Keratinocyte (primary cell): ENCODE measurements around the gene PRR14. TPM values are rescaled to one million over a fixed set of nuclear protein-coding genes. Genes with fewer than 3 reads are reported as not detected.

Experiments
- DNase-seq: peaks from one replicate; pipeline ENCODE4 v3.0.0-alpha.2; 2011; ENCODE audit warnings: low read depth, missing footprints, low spot score
- FAIRE-seq: peaks from 2 replicates; lab custom pipeline; 2011; peaks lifted over from hg19 to GRCh38; lab: Jason Lieb, UNC
- H2AFZ ChIP-seq: 2 replicates; pipeline ENCODE4 v1.6.0; 2012; ENCODE audit warnings: low read length, control low read depth, inconsistent platforms; ENCODE audit not compliant: control insufficient read depth
- H3K27ac ChIP-seq: 2 replicates; pipeline ENCODE4 v1.5.1; 2011; ENCODE audit warnings: low read length; ENCODE audit not compliant: control insufficient read depth, insufficient read depth
- H3K27me3 ChIP-seq: 3 replicates; pipeline ENCODE4 v1.6.0; 2011; ENCODE audit warnings: low read length; ENCODE audit not compliant: control insufficient read depth, insufficient read depth; ENCODE audit errors: extremely low read depth
- H3K36me3 ChIP-seq, 2 experiments: 2 replicates in 1 of 2; 3 replicates in 1 of 2; pipeline ENCODE4 v1.5.1; 2011; ENCODE audit warnings: low read length in 2 of 2, mild to moderate bottlenecking in 1 of 2; ENCODE audit not compliant: control insufficient read depth in 2 of 2, insufficient read depth in 2 of 2; ENCODE audit errors: extremely low read depth in 1 of 2
- H3K4me1 ChIP-seq: 3 replicates; pipeline ENCODE4 v1.5.1; 2011; ENCODE audit warnings: low read length; ENCODE audit not compliant: control insufficient read depth, insufficient read depth; ENCODE audit errors: extremely low read depth
- H3K4me2 ChIP-seq: 3 replicates; pipeline ENCODE4 v1.6.0; 2011; ENCODE audit warnings: low read depth, low read length; ENCODE audit not compliant: control insufficient read depth, insufficient read depth; ENCODE audit errors: extremely low read depth
- H3K4me3 ChIP-seq, 3 experiments: fragments of 200-600 bp in 1 of 3; sonication (generic) in 1 of 3; 2 replicates in 2 of 3; 3 replicates in 1 of 3; pipeline ENCODE4 v1.5.1; 2011 to 2016; ENCODE audit warnings: low read length in 3 of 3, mild to moderate bottlenecking in 3 of 3, control low read depth in 2 of 3, inconsistent platforms in 1 of 3, low read depth in 1 of 3, mixed read lengths in 1 of 3, mixed run types in 1 of 3, moderate library complexity in 1 of 3; ENCODE audit not compliant: control insufficient read depth in 2 of 3, insufficient read depth in 2 of 3; ENCODE audit errors: extremely low read depth in 1 of 3
- H3K79me2 ChIP-seq: 2 replicates; pipeline ENCODE4 v1.6.0; 2012; ENCODE audit warnings: low read length; ENCODE audit not compliant: control insufficient read depth, insufficient read depth
- H3K9ac ChIP-seq: 3 replicates; pipeline ENCODE4 v1.6.0; 2011; ENCODE audit warnings: low read length; ENCODE audit not compliant: control insufficient read depth, insufficient read depth; ENCODE audit errors: extremely low read depth
- H3K9me1 ChIP-seq: 3 replicates; pipeline ENCODE4 v1.6.0; 2011; ENCODE audit warnings: low read length; ENCODE audit not compliant: control insufficient read depth, insufficient read depth; ENCODE audit errors: extremely low read depth
- H3K9me3 ChIP-seq: 2 replicates; pipeline ENCODE4 v1.5.1; 2012; ENCODE audit warnings: low read depth, low read length; ENCODE audit not compliant: control insufficient read depth
- H4K20me1 ChIP-seq: 3 replicates; pipeline ENCODE4 v1.6.0; 2011; ENCODE audit warnings: low read length; ENCODE audit not compliant: control insufficient read depth, insufficient read depth; ENCODE audit errors: extremely low read depth
- CTCF ChIP-seq, 3 experiments: IDR thresholded peaks in 1 of 3; conservative IDR thresholded peaks in 1 of 3; optimal IDR thresholded peaks in 1 of 3; 2 replicates in 2 of 3; 3 replicates in 1 of 3; pipeline versions ENCODE3 to v1.5.1; 2011; ENCODE audit warnings: low read length in 3 of 3, mild to moderate bottlenecking in 3 of 3, moderate library complexity in 2 of 3, control low read depth in 1 of 3, inconsistent platforms in 1 of 3; ENCODE audit not compliant: insufficient read depth in 2 of 3; ENCODE audit errors: extremely low read depth in 1 of 3
- EZH2 ChIP-seq: IDR thresholded peaks from one replicate; pipeline ENCODE4 v1.6.1; 2012; ENCODE audit warnings: inconsistent platforms, mild to moderate bottlenecking, low read length, moderate library complexity
- dilution Hi-C: fragments of 300-500 bp; cut with MboI; formaldehyde crosslinking; loops from one replicate; pipeline ENCODE4 v1.7.0; 2020; ENCODE audit warnings: low sequenced_read_pairs; ENCODE audit not compliant: extremely low pct_ligation_motif_present
- polyA plus RNA-seq, 5 experiments: library from polyadenylated mRNA; depleted of rRNA in 3 of 5; stranded (reverse) in 3 of 5; stranded (forward) in 1 of 5; unstranded in 1 of 5; fragments of >200 nt; gene quantifications; 1 replicate in 1 of 5; 2 replicates in 3 of 5; 3 replicates in 1 of 5; pipeline versions ENCODE4 v1.2.1 to v1.2.3, GENCODE V29; 2011 to 2012; ENCODE audit warnings: missing spikeins in 2 of 5, low read depth in 1 of 5, low replicate concordance in 1 of 5

PRR14 gene
- polyA plus RNA-seq, 1 donor (not counting 4 experiments of a cell fraction or from before 2014, with no cell fraction given) = 7.4 TPM

GRCh38 chr16:30609926-30610839 is 40.6 kb upstream of the PRR14 start, which contains the start of gene ZNF689:
Gene ZNF689 (minus strand): TSS chr16:30610389. CDS start chr16:30610041, 348 bp downstream.
- H3K27ac ChIP-seq = peak within 1 kb of the TSS; percentile 92
- no peaks in the 10 kb centered on the region for H3K9me1 ChIP-seq
- TF ChIP-seq EZH2 (no peak), CTCF (optimal IDR thresholded peaks at IDR 0.05 in 1 of 3, IDR thresholded peaks at IDR 0.05 in 1 of 3, conservative IDR thresholded peaks at IDR 0.05 in 1 of 3; ENCODE audit: extremely low read depth in 1 of 3, insufficient read depth in 2 of 3, low read length in 3 of 3) (no peak)
- dilution Hi-C loops = no loop called here
- no peaks in the 10 kb centered on the region for H3K27me3 ChIP-seq
- DNase-seq (peak; percentile 82), FAIRE-seq (peak; percentile 86)
- no peaks in the 10 kb centered on the region for H4K20me1 ChIP-seq
- H3K4me3 ChIP-seq = peak within 1 kb of the TSS; percentile 76 to 97 (median 96)
- H3K79me2 ChIP-seq = peaks cover 4% of the 10 kb centered on the region
- peak within 1 kb of the TSS; percentile 97 for H2AFZ ChIP-seq
- no peaks in the 10 kb centered on the region for H3K9me3 ChIP-seq
- H3K4me1 ChIP-seq = peaks cover 7% of the 10 kb centered on the region
- H3K9ac ChIP-seq = peak within 1 kb of the TSS; percentile 97
- peak within 1 kb of the TSS; percentile 69 for H3K4me2 ChIP-seq
- H3K36me3 ChIP-seq = peaks cover 0 to 4% of the 10 kb centered on the region in 2 experiments

GRCh38 chr16:30615358-30616091 is 35.2 kb upstream of the PRR14 start:
- H3K79me2 ChIP-seq = no peaks in the 10 kb centered on the region
- H3K27ac ChIP-seq = no peak overlapping the region
- peaks cover 5% of the 10 kb centered on the region for H3K9me3 ChIP-seq
- no peak overlapping the region for H3K9ac ChIP-seq
- dilution Hi-C loops = no loop called here
- no peaks in the 10 kb centered on the region for H3K36me3 ChIP-seq
- TF ChIP-seq EZH2 (no peak), CTCF (optimal IDR thresholded peaks at IDR 0.05 in 1 of 3, IDR thresholded peaks at IDR 0.05 in 1 of 3, conservative IDR thresholded peaks at IDR 0.05 in 1 of 3; ENCODE audit: extremely low read depth in 1 of 3, insufficient read depth in 2 of 3, low read length in 3 of 3) (peak; percentile 21 to 71 (median 64))
- H3K4me3 ChIP-seq = no peak overlapping the region
- no peaks in the 10 kb centered on the region for H4K20me1 ChIP-seq
- H3K27me3 ChIP-seq = no peaks in the 10 kb centered on the region
- no peak overlapping the region for H3K4me2 ChIP-seq
- H2AFZ ChIP-seq = no peak overlapping the region
- no peaks in the 10 kb centered on the region for H3K4me1 ChIP-seq
- FAIRE-seq = no peak
- no peak for DNase-seq
- H3K9me1 ChIP-seq = no peaks in the 10 kb centered on the region
